H7 (cell line): Measurements from ENCODE around the gene SLC29A2. TPM values are rescaled to one million over a fixed set of nuclear protein-coding genes. Genes with fewer than 3 reads are reported as not detected.
"Not testable (repeated sequence)": the region's sequence is repeated elsewhere in the genome, so short reads cannot be mapped to it uniquely, and the experiment has no call there.

ENCODE experiments used
- DNase-seq: peaks from one replicate; pipeline ENCODE4 v3.0.0; 2012
- H3K27me3 ChIP-seq: 2 replicates; pipeline ENCODE4 v1.6.0; 2011; ENCODE audit warnings: mild to moderate bottlenecking, low read length; ENCODE audit not compliant: control insufficient read depth, insufficient read depth
- H3K36me3 ChIP-seq: replicated peaks from 2 replicates; pipeline ENCODE4 v1.5.1; 2011; ENCODE audit warnings: low read length; ENCODE audit not compliant: control insufficient read depth, insufficient read depth
- H3K4me3 ChIP-seq: 2 replicates; pipeline ENCODE4 v1.5.1; 2011; ENCODE audit warnings: low read depth, mild to moderate bottlenecking, control low read depth, low read length, moderate library complexity; ENCODE audit not compliant: insufficient read depth
- total RNA-seq: library from RNA; depleted of rRNA; stranded (reverse); fragments of >200 nt; shearing (Covaris generic); gene quantifications from 2 replicates; pipeline ENCODE4 v1.2.3, GENCODE V29; 2014

SLC29A2 gene
- total RNA-seq, 1 experiment from 2014 or later: 23.8 TPM

DNA sequence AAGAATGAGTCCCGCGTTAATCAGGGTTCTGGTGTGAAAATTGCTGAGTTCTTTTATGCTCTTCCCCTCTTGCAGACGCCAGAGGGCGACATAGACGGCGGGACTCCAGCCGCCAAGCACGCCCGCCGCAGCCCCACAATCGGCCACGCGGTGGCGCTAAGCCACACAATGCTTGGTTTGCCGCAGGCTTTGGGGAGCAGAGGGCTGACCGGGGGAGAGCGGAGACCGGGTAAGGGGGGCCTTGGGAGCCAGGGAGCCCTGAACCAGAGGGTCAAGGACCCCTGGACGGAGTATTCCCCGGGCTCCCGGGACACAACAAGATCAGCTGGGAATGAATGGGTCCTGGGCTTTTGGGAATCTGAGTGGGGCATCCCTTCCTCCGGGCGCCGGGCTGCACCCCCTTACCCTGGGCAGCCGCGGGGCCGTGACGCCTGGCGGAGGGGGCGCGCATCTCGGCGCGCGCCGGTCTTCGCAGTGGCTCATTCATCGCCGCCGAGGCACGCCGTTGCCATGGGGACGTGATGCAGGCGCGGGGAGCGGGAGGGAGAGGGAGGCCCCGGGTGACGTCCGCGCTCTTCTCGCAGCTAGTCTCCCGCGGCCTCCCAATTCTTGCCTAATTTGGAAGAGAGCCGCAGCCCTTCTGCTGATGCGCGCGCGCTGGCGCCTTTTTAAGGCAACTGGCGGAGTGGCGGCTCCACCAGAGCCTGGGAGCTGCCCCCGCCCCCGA is 37.1 kb upstream of the SLC29A2 start:
- H3K4me3 ChIP-seq: peak overlapping the region; percentile 56
- no peaks in the 10 kb centered on the region for H3K36me3 ChIP-seq
- H3K27me3 ChIP-seq: no peaks in the 10 kb centered on the region; the same call in 1 of the 2 replicates
- peak; percentile 99 for DNase-seq

DNA sequence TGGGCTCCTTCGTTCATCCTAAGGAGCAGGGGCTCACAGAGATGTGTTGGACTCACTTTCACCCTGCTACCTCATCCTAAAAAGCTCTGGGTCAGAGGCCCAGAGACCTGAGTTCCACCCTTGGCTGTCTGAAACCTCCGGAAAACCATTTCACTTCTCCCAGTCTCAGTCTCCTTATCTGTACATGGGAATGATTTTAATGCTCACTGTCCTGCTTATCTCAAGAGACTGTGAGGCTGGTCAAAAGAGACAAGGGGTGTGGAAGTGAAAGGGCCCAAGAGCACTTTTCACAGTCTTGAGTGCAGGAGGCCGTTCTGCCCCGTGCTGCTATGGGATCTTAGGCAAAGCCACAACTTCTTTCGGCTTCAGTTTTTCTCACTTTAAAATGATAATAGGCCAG is 36.1 kb upstream of the SLC29A2 start:
- DNase-seq: no peak
- no peaks in the 10 kb centered on the region; the same call in 1 of the 2 replicates for H3K27me3 ChIP-seq
- H3K36me3 ChIP-seq: no peaks in the 10 kb centered on the region
- H3K4me3 ChIP-seq: no peak overlapping the region

DNA sequence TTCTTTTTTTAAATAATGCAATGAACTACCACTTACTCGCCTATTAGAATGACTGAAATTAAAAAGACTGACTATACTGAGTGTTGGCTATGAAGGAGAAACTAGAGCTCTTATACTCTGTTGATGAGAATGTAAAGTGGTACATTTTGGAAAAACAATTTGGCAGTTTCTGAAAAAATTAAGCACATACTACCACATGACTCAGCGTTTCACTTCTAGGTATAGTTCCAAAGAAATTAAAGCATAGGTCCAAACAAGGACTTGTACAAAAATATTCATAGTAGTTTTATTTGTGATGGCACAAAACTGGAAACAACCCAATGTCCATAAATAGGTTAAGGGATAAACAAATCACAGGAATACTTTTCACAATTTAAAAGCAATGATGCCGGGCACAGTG is 22.4 kb upstream of the SLC29A2 start:
- Histone ChIP-seq H3K27me3 (no peaks in the 10 kb centered on the region), H3K36me3 (no peaks in the 10 kb centered on the region), H3K4me3 (no peak overlapping the region)
- DNase-seq: no peak

- Histone ChIP-seq H3K27me3 (no peaks in the 10 kb centered on the region; the same call in 1 of the 2 replicates), H3K4me3 (no peak overlapping the region), H3K36me3 (no peaks in the 10 kb centered on the region)
- no peak for DNase-seq
Observed at GRCh38 chr11:66391322-66391721, 19.8 kb upstream of the SLC29A2 start.

DNA sequence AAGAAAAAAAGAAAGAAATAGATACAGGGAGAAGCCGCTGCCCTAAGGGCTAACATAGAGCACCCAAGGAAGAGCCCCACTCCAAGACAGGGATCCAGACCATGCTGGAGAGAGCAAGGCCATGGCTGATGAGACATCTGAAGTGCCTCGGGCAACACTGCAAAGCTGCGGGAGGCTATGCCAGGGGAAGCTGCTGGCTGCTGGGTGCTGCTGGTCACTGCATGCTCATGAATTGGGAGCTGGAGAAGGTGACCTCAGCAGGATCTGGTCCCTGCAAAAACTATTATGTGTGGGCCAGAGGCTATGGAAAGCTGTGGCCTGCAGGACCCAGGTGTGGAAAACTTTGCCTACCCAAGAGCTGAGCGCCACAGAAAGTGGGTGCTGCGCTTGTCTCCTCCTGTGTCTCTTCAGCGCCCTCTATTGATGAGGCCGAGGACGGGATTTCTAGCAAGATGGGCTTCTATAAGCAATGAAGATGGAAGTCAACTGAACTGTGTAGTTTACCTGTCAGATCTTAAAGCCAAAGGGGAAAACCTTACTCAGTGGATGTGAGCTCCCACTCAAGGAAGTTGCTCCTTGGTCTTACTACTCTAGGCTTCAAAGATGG is 17.3 kb upstream of the SLC29A2 start:
- peak; percentile 75 for DNase-seq
- H3K27me3 ChIP-seq: no peaks in the 10 kb centered on the region; the same call in 1 of the 2 replicates
- H3K4me3 ChIP-seq: no peak overlapping the region
- H3K36me3 ChIP-seq: no peaks in the 10 kb centered on the region

GRCh38 chr11:66386171-66387069 is 14.9 kb upstream of the SLC29A2 start:
- no peaks in the 10 kb centered on the region for H3K36me3 ChIP-seq
- H3K27me3 ChIP-seq: no peaks in the 10 kb centered on the region; the same call in 1 of the 2 replicates
- DNase-seq: peak; percentile 72
- H3K4me3 ChIP-seq: peak overlapping the region; percentile 19; the same call in 1 of the 2 replicates

- not testable (repeated sequence) for H3K36me3 ChIP-seq, H3K27me3 ChIP-seq, H3K4me3 ChIP-seq, DNase-seq
Observed at GRCh38 chr11:66384316-66384715, 12.8 kb upstream of the SLC29A2 start.

DNA sequence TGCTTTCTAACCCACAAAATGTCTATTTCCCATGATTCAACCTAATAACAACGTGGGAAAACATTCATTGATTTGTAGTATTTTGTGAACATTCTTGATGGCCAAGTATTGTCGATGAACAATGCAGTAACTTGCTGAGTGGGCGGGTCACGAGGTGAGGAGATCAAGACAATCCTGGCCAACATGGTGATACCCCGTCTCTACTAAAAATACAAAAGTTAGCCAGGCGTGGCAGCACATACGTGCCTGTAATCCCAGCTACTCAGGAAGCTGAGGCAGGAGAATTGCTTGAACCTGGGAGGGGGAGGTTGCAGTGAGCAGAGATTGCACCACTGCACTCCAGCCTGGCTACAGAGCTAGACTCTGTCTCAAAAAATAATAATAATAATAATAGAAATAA is 8.7 kb upstream of the SLC29A2 start:
- H3K36me3 ChIP-seq, H3K4me3 ChIP-seq, DNase-seq, H3K27me3 ChIP-seq: not testable (repeated sequence)

GRCh38 chr11:66373690-66374287 is 2.2 kb upstream of the SLC29A2 start:
- not testable (repeated sequence) for DNase-seq, H3K36me3 ChIP-seq, H3K4me3 ChIP-seq, H3K27me3 ChIP-seq

DNA sequence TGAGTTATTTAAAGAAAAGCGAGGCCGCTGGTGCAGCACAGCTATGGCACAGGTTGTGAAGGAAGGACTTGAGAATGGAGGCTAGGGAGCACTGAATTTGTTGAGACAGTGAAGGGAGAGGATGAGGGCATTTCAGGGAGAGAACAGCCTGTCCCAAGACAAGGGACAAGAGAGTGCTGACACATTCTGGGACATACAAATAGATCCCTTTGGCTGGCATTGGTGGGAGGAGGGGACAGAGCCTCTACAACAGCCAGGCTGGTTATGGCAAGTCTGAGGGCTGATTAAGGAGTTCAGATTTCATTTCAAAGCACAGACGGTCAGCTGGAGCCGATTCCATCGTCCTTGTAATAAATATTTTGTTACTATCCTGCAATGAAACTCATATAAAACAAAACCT is 1.7 kb upstream of the SLC29A2 start:
- DNase-seq: no peak
- Histone ChIP-seq H3K4me3 (no peak overlapping the region), H3K36me3 (peaks cover 13% of the 10 kb centered on the region), H3K27me3 (no peaks in the 10 kb centered on the region)

GRCh38 chr11:66369073-66369894 is 2.3 kb downstream of the SLC29A2 start:
- H3K4me3 ChIP-seq: peak overlapping the region; percentile 42; the same call in 1 of the 2 replicates
- H3K36me3 ChIP-seq: peaks cover 35% of the 10 kb centered on the region
- peak; percentile 41 for DNase-seq
- no peaks in the 10 kb centered on the region for H3K27me3 ChIP-seq

DNA sequence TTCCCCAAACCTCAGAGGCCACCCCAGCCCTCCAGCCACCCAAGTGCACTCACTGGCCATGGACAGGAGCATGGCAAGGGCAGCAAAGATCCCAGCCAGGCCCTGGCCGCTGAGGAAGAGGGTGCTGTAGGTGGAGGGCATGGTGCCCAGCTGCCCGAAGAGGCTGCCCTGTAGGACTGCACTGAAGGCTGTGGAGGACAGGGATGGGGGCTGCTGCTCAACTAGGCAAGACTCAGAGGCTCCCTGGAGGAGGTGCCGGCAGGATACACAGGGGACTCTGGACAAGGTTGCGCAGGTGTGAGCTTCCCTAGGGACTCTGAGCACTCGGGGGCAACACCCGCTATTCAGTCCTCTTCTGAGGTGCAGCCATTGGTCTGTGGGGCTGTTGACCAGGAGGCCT is 3.1 kb downstream of the SLC29A2 start:
- Histone ChIP-seq H3K27me3 (no peaks in the 10 kb centered on the region), H3K4me3 (no peak overlapping the region), H3K36me3 (peaks cover 36% of the 10 kb centered on the region)
- peak; percentile 18 for DNase-seq

DNA sequence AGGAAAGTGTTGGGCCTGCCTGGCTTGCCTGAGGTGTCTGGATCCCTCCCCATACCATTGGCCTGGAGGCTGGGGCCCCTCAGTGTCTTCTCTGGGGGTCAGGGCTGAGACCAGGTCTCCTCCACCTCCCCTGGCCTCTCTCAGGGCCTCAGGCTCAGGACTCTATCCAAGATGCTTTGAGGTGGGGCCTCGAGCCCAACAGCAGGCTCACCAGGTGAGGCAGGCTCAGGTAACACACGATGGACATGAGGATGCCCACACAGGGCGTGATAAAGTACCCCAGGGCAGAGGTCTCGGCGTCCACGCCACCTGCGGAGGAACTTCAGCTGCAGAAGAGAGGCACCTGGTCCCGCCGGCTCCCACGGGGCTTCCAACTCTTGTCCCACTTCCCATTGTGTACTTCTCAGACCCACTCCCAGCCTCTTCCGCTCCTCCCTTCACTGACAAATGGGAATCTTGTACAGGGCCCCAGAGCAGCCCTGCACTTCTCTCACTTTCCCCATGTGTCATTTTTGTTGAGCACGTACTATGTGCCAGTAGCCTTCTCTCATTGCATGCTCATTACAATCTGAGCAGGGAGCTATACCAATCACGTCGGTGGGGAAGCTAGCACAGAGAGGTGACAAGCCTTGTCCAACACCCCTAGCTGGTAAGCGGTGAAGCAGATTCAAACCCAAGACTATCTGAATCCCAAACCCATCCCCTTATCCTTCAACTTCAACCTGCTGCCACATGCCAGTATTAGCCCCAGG is 3.8 kb downstream of the SLC29A2 start:
- Histone ChIP-seq H3K4me3 (no peak overlapping the region), H3K36me3 (peaks cover 42% of the 10 kb centered on the region), H3K27me3 (no peaks in the 10 kb centered on the region)
- DNase-seq: no peak
